ENCODE data around the gene SSH2. TPM values are rescaled to one million over a fixed set of nuclear protein-coding genes. Genes with fewer than 3 reads are reported as not detected.

Gene SSH2
- polyA plus RNA-seq, 1 of the 3 experiments (the other 2 are of a cell fraction): 8.8 TPM

GRCh38 chr17:29663155-29663554 is 266.9 kb downstream of the SSH2 start:
- Histone ChIP-seq H3K36me3 (replicated peaks in 1 of 2; ENCODE audit: control insufficient read depth in 1 of 2, insufficient read depth in 2 of 2, low read length in 1 of 2) (peaks cover 21 to 30% of the 10 kb centered on the region in 2 experiments), H3K27ac (ENCODE audit: low read depth in 2 of 2, low read length in 1 of 2) (peak overlapping the region in 1 of 2 experiments; percentile 35; a peak in 1 of 4 replicates), H3K4me3 (ENCODE audit: low read depth in 2 of 2, low read length in 1 of 2) (no peak overlapping the region), H3K9me2 (no peaks in the 10 kb centered on the region), H3K27me3 (ENCODE audit: insufficient read depth) (no peaks in the 10 kb centered on the region), H3K9me3 (no peaks in the 10 kb centered on the region), H3K4me1 (ENCODE audit: control insufficient read depth in 1 of 2, insufficient read depth in 2 of 2, low read depth in 1 of 2, low read length in 1 of 2) (peaks cover 0 to 31% of the 10 kb centered on the region in 2 experiments; a peak in 2 of 4 replicates), H4K20me1 (ENCODE audit: insufficient read depth) (no peaks in the 10 kb centered on the region), H3F3A (replicated peaks; ENCODE audit: insufficient read depth) (peaks cover 15% of the 10 kb centered on the region), H3K4me2 (no peak overlapping the region), H3K79me2 (ENCODE audit: insufficient read depth) (no peaks in the 10 kb centered on the region), H3K9ac (no peak overlapping the region), H2AFZ (ENCODE audit: low read depth) (no peak overlapping the region)
- no peak for DNase-seq
- POLR2A ChIA-PET: no interaction called here
- no peak for TF ChIP-seq TCF12 (IDR thresholded peaks at IDR 0.05)
- CTCF ChIA-PET: interaction anchor here (0.7 to 1.6 kb wide), 4 partner anchors 24 to 142 kb away, joined by 3 to 5 read pairs (median 4); no protein-coding TSS in a partner anchor
- WGBS (ENCODE audit: low lambda C conversion rate): 71% methylated on average over 1 of the region's 1 CpG

GRCh38 chr17:29661213-29661612 is 268.8 kb downstream of the SSH2 start:
- no peaks in the 10 kb centered on the region for H4K20me1 ChIP-seq (ENCODE audit: insufficient read depth)
- no peak for DNase-seq
- H3K4me3 ChIP-seq (ENCODE audit: low read depth in 2 of 2, low read length in 1 of 2): no peak overlapping the region
- TF ChIP-seq MXI1 (IDR thresholded peaks at IDR 0.05; ENCODE audit: low read depth, low read length) (no peak), FOXM1 (IDR thresholded peaks at IDR 0.05; ENCODE audit: low read depth) (no peak)
- TF ChIP-seq, protein P1, sequence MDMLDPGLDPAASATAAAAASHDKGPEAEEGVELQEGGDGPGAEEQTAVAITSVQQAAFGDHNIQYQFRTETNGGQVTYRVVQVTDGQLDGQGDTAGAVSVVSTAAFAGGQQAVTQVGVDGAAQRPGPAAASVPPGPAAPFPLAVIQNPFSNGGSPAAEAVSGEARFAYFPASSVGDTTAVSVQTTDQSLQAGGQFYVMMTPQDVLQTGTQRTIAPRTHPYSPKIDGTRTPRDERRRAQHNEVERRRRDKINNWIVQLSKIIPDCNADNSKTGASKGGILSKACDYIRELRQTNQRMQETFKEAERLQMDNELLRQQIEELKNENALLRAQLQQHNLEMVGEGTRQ (IDR thresholded peaks at IDR 0.05; ENCODE audit: borderline replicate concordance, low read depth, low read length): no peak
- peaks cover 0 to 31% of the 10 kb centered on the region in 2 experiments; a peak in 2 of 4 replicates for H3K4me1 ChIP-seq (ENCODE audit: control insufficient read depth in 1 of 2, insufficient read depth in 2 of 2, low read depth in 1 of 2, low read length in 1 of 2)
- no peaks in the 10 kb centered on the region for H3K27me3 ChIP-seq (ENCODE audit: insufficient read depth)
- no peaks in the 10 kb centered on the region for H3K9me2 ChIP-seq
- H3K4me2 ChIP-seq: no peak overlapping the region
- 66% methylated on average over 2 of the region's 2 CpGs for WGBS (ENCODE audit: low lambda C conversion rate)
- peaks cover 15 to 21% of the 10 kb centered on the region in 2 experiments for H3K36me3 ChIP-seq (replicated peaks in 1 of 2; ENCODE audit: control insufficient read depth in 1 of 2, insufficient read depth in 2 of 2, low read length in 1 of 2)
- H3K27ac ChIP-seq (ENCODE audit: low read depth in 2 of 2, low read length in 1 of 2): no peak overlapping the region
- H3F3A ChIP-seq (replicated peaks; ENCODE audit: insufficient read depth): peaks cover 15% of the 10 kb centered on the region
- ChIA-PET CTCF (interaction anchor here (1.1 kb wide), 1 partner anchor 69 kb away, joined by 3 read pairs; no protein-coding TSS in a partner anchor), POLR2A (no interaction called here)
- no peak overlapping the region for H3K9ac ChIP-seq
- no peaks in the 10 kb centered on the region for H3K79me2 ChIP-seq (ENCODE audit: insufficient read depth)
- no peaks in the 10 kb centered on the region for H3K9me3 ChIP-seq
- H2AFZ ChIP-seq (ENCODE audit: low read depth): no peak overlapping the region

GRCh38 chr17:29659155-29659554 is 270.9 kb downstream of the SSH2 start:
- H3F3A ChIP-seq (replicated peaks; ENCODE audit: insufficient read depth): peaks cover 7% of the 10 kb centered on the region
- POLR2A ChIA-PET: no interaction called here
- TF ChIP-seq FOXJ3 (CRISPR knock-in tag; IDR thresholded peaks at IDR 0.05): no peak
- no peak for TF ChIP-seq NFIC (IDR thresholded peaks at IDR 0.05; ENCODE audit: borderline replicate concordance)
- TF ChIP-seq SIN3A (IDR thresholded peaks at IDR 0.05; ENCODE audit: borderline replicate concordance, low read depth, low read length): no peak
- no peak for TF ChIP-seq TAF1 (IDR thresholded peaks at IDR 0.05; ENCODE audit: borderline replicate concordance, low read depth, low read length)
- TF ChIP-seq GATA2 (CRISPR knock-in tag; IDR thresholded peaks at IDR 0.05): no peak
- TF ChIP-seq RCOR1 (IDR thresholded peaks at IDR 0.05; ENCODE audit: low read length): no peak
- TF ChIP-seq, protein P2, sequence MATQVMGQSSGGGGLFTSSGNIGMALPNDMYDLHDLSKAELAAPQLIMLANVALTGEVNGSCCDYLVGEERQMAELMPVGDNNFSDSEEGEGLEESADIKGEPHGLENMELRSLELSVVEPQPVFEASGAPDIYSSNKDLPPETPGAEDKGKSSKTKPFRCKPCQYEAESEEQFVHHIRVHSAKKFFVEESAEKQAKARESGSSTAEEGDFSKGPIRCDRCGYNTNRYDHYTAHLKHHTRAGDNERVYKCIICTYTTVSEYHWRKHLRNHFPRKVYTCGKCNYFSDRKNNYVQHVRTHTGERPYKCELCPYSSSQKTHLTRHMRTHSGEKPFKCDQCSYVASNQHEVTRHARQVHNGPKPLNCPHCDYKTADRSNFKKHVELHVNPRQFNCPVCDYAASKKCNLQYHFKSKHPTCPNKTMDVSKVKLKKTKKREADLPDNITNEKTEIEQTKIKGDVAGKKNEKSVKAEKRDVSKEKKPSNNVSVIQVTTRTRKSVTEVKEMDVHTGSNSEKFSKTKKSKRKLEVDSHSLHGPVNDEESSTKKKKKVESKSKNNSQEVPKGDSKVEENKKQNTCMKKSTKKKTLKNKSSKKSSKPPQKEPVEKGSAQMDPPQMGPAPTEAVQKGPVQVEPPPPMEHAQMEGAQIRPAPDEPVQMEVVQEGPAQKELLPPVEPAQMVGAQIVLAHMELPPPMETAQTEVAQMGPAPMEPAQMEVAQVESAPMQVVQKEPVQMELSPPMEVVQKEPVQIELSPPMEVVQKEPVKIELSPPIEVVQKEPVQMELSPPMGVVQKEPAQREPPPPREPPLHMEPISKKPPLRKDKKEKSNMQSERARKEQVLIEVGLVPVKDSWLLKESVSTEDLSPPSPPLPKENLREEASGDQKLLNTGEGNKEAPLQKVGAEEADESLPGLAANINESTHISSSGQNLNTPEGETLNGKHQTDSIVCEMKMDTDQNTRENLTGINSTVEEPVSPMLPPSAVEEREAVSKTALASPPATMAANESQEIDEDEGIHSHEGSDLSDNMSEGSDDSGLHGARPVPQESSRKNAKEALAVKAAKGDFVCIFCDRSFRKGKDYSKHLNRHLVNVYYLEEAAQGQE (IDR thresholded peaks at IDR 0.05; ENCODE audit: low read depth, low read length): no peak
- no peak for TF ChIP-seq TCF12 (IDR thresholded peaks at IDR 0.05)
- TF ChIP-seq, protein P1 (IDR thresholded peaks at IDR 0.05; ENCODE audit: borderline replicate concordance, low read depth, low read length): no peak
- TF ChIP-seq PBX3 (IDR thresholded peaks at IDR 0.05): no peak
- no peak for TF ChIP-seq RXRA (IDR thresholded peaks at IDR 0.05; ENCODE audit: borderline replicate concordance, low read depth)
- no peak for TF ChIP-seq FOSL2 (IDR thresholded peaks at IDR 0.05; ENCODE audit: borderline replicate concordance, low read depth)
- TF ChIP-seq RAD21 (IDR thresholded peaks at IDR 0.05; ENCODE audit: low read length): no peak
- TF ChIP-seq NRF1 (IDR thresholded peaks at IDR 0.05; ENCODE audit: low read depth, low read length): no peak

More at GRCh38 chr17:29659155-29659554, 270.9 kb downstream of the SSH2 start:
- no peak overlapping the region for H3K4me3 ChIP-seq (ENCODE audit: low read depth in 2 of 2, low read length in 1 of 2)
- no peak overlapping the region for H3K4me2 ChIP-seq
- peaks cover 0 to 15% of the 10 kb centered on the region in 2 experiments; a peak in 2 of 4 replicates for H3K4me1 ChIP-seq (ENCODE audit: control insufficient read depth in 1 of 2, insufficient read depth in 2 of 2, low read depth in 1 of 2, low read length in 1 of 2)
- no peak for DNase-seq
- H3K9me3 ChIP-seq: no peaks in the 10 kb centered on the region
- WGBS (ENCODE audit: low lambda C conversion rate): 89% methylated on average over 2 of the region's 2 CpGs
- H4K20me1 ChIP-seq (ENCODE audit: insufficient read depth): no peaks in the 10 kb centered on the region
- H3K36me3 ChIP-seq (replicated peaks in 1 of 2; ENCODE audit: control insufficient read depth in 1 of 2, insufficient read depth in 2 of 2, low read length in 1 of 2): peaks cover 10 to 26% of the 10 kb centered on the region in 2 experiments
- H3K79me2 ChIP-seq (ENCODE audit: insufficient read depth): no peaks in the 10 kb centered on the region
- no peaks in the 10 kb centered on the region for H3K9me2 ChIP-seq
- no peaks in the 10 kb centered on the region for H3K27me3 ChIP-seq (ENCODE audit: insufficient read depth)
- CTCF ChIA-PET: no interaction called here
- no peak overlapping the region for H3K27ac ChIP-seq (ENCODE audit: low read depth in 2 of 2, low read length in 1 of 2)
- no peak overlapping the region for H3K9ac ChIP-seq
- no peak overlapping the region for H2AFZ ChIP-seq (ENCODE audit: low read depth)

Measured in SK-N-SH (cell line).